Measurements from ENCODE around the gene SPSB1. TPM values are rescaled to one million over a fixed set of nuclear protein-coding genes. Genes with fewer than 3 reads are reported as not detected.

SPSB1 gene
- total RNA-seq, 1 donor from 2014 or later, result 60.0 TPM

GRCh38 chr1:9309991-9310390 is 17.3 kb downstream of the SPSB1 start:
- no peak for DNase-seq (ENCODE audit: low read depth)

GRCh38 chr1:9311029-9311428 is 18.3 kb downstream of the SPSB1 start:
- no peak for TF ChIP-seq CTCF (IDR thresholded peaks at IDR 0.05; ENCODE audit: insufficient read depth, low read length, poor library complexity, severe bottlenecking)
- Histone ChIP-seq H3K27me3 (ENCODE audit: control insufficient read depth, insufficient read depth, low read length) (no peaks in the 10 kb centered on the region), H3K4me3 (ENCODE audit: low read depth, low read length) (no peak overlapping the region), H3K36me3 (ENCODE audit: control insufficient read depth, insufficient read depth, low read length) (no peaks in the 10 kb centered on the region)
- no peak for DNase-seq (ENCODE audit: low read depth)

More at GRCh38 chr1:9309991-9310390, 17.3 kb downstream of the SPSB1 start:
- TF ChIP-seq CTCF (IDR thresholded peaks at IDR 0.05; ENCODE audit: insufficient read depth, low read length, poor library complexity, severe bottlenecking), result no peak
- no peak overlapping the region for H3K4me3 ChIP-seq (ENCODE audit: low read depth, low read length)
- no peaks in the 10 kb centered on the region for H3K27me3 ChIP-seq (ENCODE audit: control insufficient read depth, insufficient read depth, low read length)
- no peaks in the 10 kb centered on the region for H3K36me3 ChIP-seq (ENCODE audit: control insufficient read depth, insufficient read depth, low read length)

- no peak for DNase-seq (ENCODE audit: low read depth)
- Histone ChIP-seq H3K4me3 (ENCODE audit: low read depth, low read length) (no peak overlapping the region), H3K36me3 (ENCODE audit: control insufficient read depth, insufficient read depth, low read length) (no peaks in the 10 kb centered on the region), H3K27me3 (ENCODE audit: control insufficient read depth, insufficient read depth, low read length) (no peaks in the 10 kb centered on the region)
- no peak for TF ChIP-seq CTCF (IDR thresholded peaks at IDR 0.05; ENCODE audit: insufficient read depth, low read length, poor library complexity, severe bottlenecking)
These were observed 18.8 kb downstream of the SPSB1 start for GRCh38 chr1:9311479-9311878.

GRCh38 chr1:9312168-9312720 is 19.6 kb downstream of the SPSB1 start:
- Histone ChIP-seq H3K27me3 (ENCODE audit: control insufficient read depth, insufficient read depth, low read length) (no peaks in the 10 kb centered on the region), H3K4me3 (ENCODE audit: low read depth, low read length) (no peak overlapping the region), H3K36me3 (ENCODE audit: control insufficient read depth, insufficient read depth, low read length) (no peaks in the 10 kb centered on the region)
- no peak for TF ChIP-seq CTCF (IDR thresholded peaks at IDR 0.05; ENCODE audit: insufficient read depth, low read length, poor library complexity, severe bottlenecking)
- no peak for DNase-seq (ENCODE audit: low read depth)

- DNase-seq (ENCODE audit: low read depth), result no peak
- Histone ChIP-seq H3K27me3 (ENCODE audit: control insufficient read depth, insufficient read depth, low read length) (no peaks in the 10 kb centered on the region), H3K36me3 (ENCODE audit: control insufficient read depth, insufficient read depth, low read length) (peaks cover 1% of the 10 kb centered on the region), H3K4me3 (ENCODE audit: low read depth, low read length) (no peak overlapping the region)
- no peak for TF ChIP-seq CTCF (IDR thresholded peaks at IDR 0.05; ENCODE audit: insufficient read depth, low read length, poor library complexity, severe bottlenecking)
These were observed 20.9 kb downstream of the SPSB1 start for GRCh38 chr1:9313576-9313975.

- no peak for DNase-seq (ENCODE audit: low read depth)
- Histone ChIP-seq H3K27me3 (ENCODE audit: control insufficient read depth, insufficient read depth, low read length) (no peaks in the 10 kb centered on the region), H3K36me3 (ENCODE audit: control insufficient read depth, insufficient read depth, low read length) (peaks cover 1% of the 10 kb centered on the region), H3K4me3 (ENCODE audit: low read depth, low read length) (no peak overlapping the region)
- peak; percentile 21 for TF ChIP-seq CTCF (IDR thresholded peaks at IDR 0.05; ENCODE audit: insufficient read depth, low read length, poor library complexity, severe bottlenecking)
These were observed 21.4 kb downstream of the SPSB1 start for GRCh38 chr1:9314111-9314510.

Measured in kidney epithelial cell (primary cell).